IMR-90 (cell line): ENCODE data around the gene AIRE. TPM values are rescaled to one million over a fixed set of nuclear protein-coding genes. Genes with fewer than 3 reads are reported as not detected.

ENCODE experiments used
- ATAC-seq: fragments of 200-7000 bp; cut with Tn5 transposase; 2 replicates; pipeline ENCODE4 v1.9.1; 2020; ENCODE audit warnings: low read depth, mild to moderate bottlenecking, moderate library complexity
- BruUV-seq: library from RNA; stranded (reverse); fragments of 400-500 nt; replicated peaks from 2 replicates; lab custom pipeline; 2021; lab: Mats Ljungman, UMichigan
- CTCF ChIA-PET: fragments of 300-600 bp; formaldehyde crosslinking; extraction: SDS; loops from one replicate; lab custom pipeline; 2021; ENCODE audit warnings: antibody characterized with exemption; lab: Yijun Ruan, JAX
- POLR2A ChIA-PET: fragments of 300-600 bp; sonication (Branson Sonifier 250); formaldehyde crosslinking; loops from one replicate; lab custom pipeline; 2022; ENCODE audit warnings: antibody characterized with exemption; ENCODE audit not compliant: unreplicated experiment; lab: Charles Lee
- DNase-seq: peaks from one replicate; pipeline ENCODE4 v3.0.0; 2013
- H2AFZ ChIP-seq: replicated peaks from 2 replicates; pipeline ENCODE3; 2013; ENCODE audit warnings: low read length, mild to moderate bottlenecking; ENCODE audit not compliant: poor library complexity
- H2AK5ac ChIP-seq: 2 replicates; pipeline ENCODE4 v1.6.1; 2013; ENCODE audit warnings: low read depth, low read length, inconsistent platforms
- H2AK9ac ChIP-seq: replicated peaks from 2 replicates; pipeline ENCODE3; 2013; ENCODE audit warnings: mild to moderate bottlenecking, low read depth, low read length, moderate library complexity; ENCODE audit not compliant: poor library complexity
- H2BK120ac ChIP-seq: 2 replicates; pipeline ENCODE4 v1.6.1; 2013; ENCODE audit warnings: low read depth, low read length, inconsistent platforms
- H2BK15ac ChIP-seq: 3 replicates; pipeline ENCODE4 v1.6.1; 2013; ENCODE audit warnings: low read depth, low read length, inconsistent platforms
- H2BK20ac ChIP-seq: 2 replicates; pipeline ENCODE4 v1.6.1; 2013; ENCODE audit warnings: low read depth, mild to moderate bottlenecking, inconsistent platforms, low read length, moderate library complexity
- H2BK5ac ChIP-seq: 2 replicates; pipeline ENCODE4 v1.6.1; 2013; ENCODE audit warnings: mild to moderate bottlenecking, low read depth, low read length, inconsistent platforms; ENCODE audit not compliant: poor library complexity, severe bottlenecking
- H3K14ac ChIP-seq: replicated peaks from 2 replicates; pipeline ENCODE4 v1.6.1; 2013; ENCODE audit warnings: low read depth, low read length, inconsistent platforms
- H3K18ac ChIP-seq: 2 replicates; pipeline ENCODE4 v1.6.1; 2013; ENCODE audit warnings: low read depth, low read length, control low read depth
- H3K23ac ChIP-seq: 2 replicates; pipeline ENCODE4 v1.6.1; 2013; ENCODE audit warnings: low read depth, low read length, inconsistent platforms
- H3K27ac ChIP-seq: 2 replicates; pipeline ENCODE4 v1.5.1; 2013; ENCODE audit warnings: mild to moderate bottlenecking, control low read depth, low read length; ENCODE audit not compliant: insufficient read depth
- H3K27me3 ChIP-seq: 2 replicates; pipeline ENCODE4 v1.6.1; 2013; ENCODE audit warnings: low read length; ENCODE audit not compliant: control insufficient read depth, insufficient read depth
- H3K36me3 ChIP-seq: 2 replicates; pipeline ENCODE4 v1.6.1; 2013; ENCODE audit warnings: low read length, mixed read lengths; ENCODE audit not compliant: control insufficient read depth, insufficient read depth
- H3K4ac ChIP-seq: 2 replicates; pipeline ENCODE4 v1.6.1; 2013; ENCODE audit warnings: low read depth, low read length, inconsistent platforms
- H3K4me1 ChIP-seq: 2 replicates; pipeline ENCODE4 v1.6.1; 2013; ENCODE audit warnings: low read length, mixed read lengths; ENCODE audit not compliant: control insufficient read depth, insufficient read depth
- H3K4me2 ChIP-seq: 2 replicates; pipeline ENCODE4 v1.6.1; 2013; ENCODE audit warnings: low read depth, mild to moderate bottlenecking, control low read depth, low read length, moderate library complexity
- H3K4me3 ChIP-seq: 2 replicates; pipeline ENCODE4 v1.5.1; 2013; ENCODE audit warnings: low read depth, mild to moderate bottlenecking, control low read depth, low read length, moderate library complexity; ENCODE audit not compliant: insufficient read depth
- H3K56ac ChIP-seq: 2 replicates; pipeline ENCODE4 v1.6.1; 2013; ENCODE audit warnings: low read length, inconsistent platforms; ENCODE audit not compliant: insufficient read depth; ENCODE audit errors: extremely low read depth
- H3K79me1 ChIP-seq, 2 experiments: 2 replicates each; pipeline ENCODE4 v1.6.1; 2013; ENCODE audit warnings: low read length in 2 of 2, inconsistent platforms in 1 of 2, low read depth in 1 of 2
- H3K9ac ChIP-seq: 2 replicates; pipeline ENCODE4 v1.6.1; 2013; ENCODE audit warnings: low read depth, low read length, control low read depth
- H3K9me1 ChIP-seq: 2 replicates; pipeline ENCODE4 v1.6.1; 2013; ENCODE audit warnings: low read length, inconsistent platforms; ENCODE audit not compliant: insufficient read depth
- H3K9me3 ChIP-seq: 2 replicates; pipeline ENCODE4 v1.6.1; 2013; ENCODE audit warnings: low read length; ENCODE audit not compliant: control insufficient read depth, insufficient read depth
- H4K20me1 ChIP-seq: 2 replicates; pipeline ENCODE4 v1.6.1; 2013; ENCODE audit warnings: low read length, inconsistent platforms; ENCODE audit not compliant: insufficient read depth
- H4K5ac ChIP-seq: 2 replicates; pipeline ENCODE4 v1.6.1; 2013; ENCODE audit warnings: mild to moderate bottlenecking, low read depth, low read length, control low read depth
- H4K8ac ChIP-seq, 2 experiments: 2 replicates each; pipeline ENCODE4 v1.6.1; 2013; ENCODE audit warnings: low read depth in 2 of 2, low read length in 2 of 2, control low read depth in 1 of 2, inconsistent platforms in 1 of 2
- H4K91ac ChIP-seq: 2 replicates; pipeline ENCODE4 v1.6.1; 2013; ENCODE audit warnings: low read depth, low read length, inconsistent platforms; ENCODE audit not compliant: insufficient read depth
- BHLHE40 ChIP-seq: fragments of 150-350 bp; IDR thresholded peaks from 2 replicates; pipeline ENCODE4 v1.6.1; 2016; ENCODE audit warnings: mild to moderate bottlenecking, low read depth, low read length
- CEBPB ChIP-seq: IDR thresholded peaks from 2 replicates; pipeline ENCODE4 v1.6.1; 2012; ENCODE audit warnings: low read depth, low read length, improper control_type of control experiment
- CHD1 ChIP-seq: IDR thresholded peaks from 2 replicates; pipeline ENCODE4 v1.6.1; 2012; ENCODE audit warnings: low read depth, low read length, improper control_type of control experiment
- CTCF ChIP-seq: conservative IDR thresholded peaks from 2 replicates; pipeline ENCODE4 v1.5.1; 2012; ENCODE audit warnings: mild to moderate bottlenecking, low read depth, low read length, improper control_type of control experiment
- FOS ChIP-seq: fragments of 150-350 bp; IDR thresholded peaks from 2 replicates; pipeline ENCODE4 v1.6.1; 2016; ENCODE audit warnings: low read depth, low read length
- MAFK ChIP-seq: IDR thresholded peaks from 2 replicates; pipeline ENCODE4 v1.6.1; 2012; ENCODE audit warnings: low read depth, low read length, improper control_type of control experiment
- MAZ ChIP-seq: IDR thresholded peaks from 2 replicates; pipeline ENCODE4 v1.6.1; 2012; ENCODE audit warnings: low read depth, mild to moderate bottlenecking, low read length, improper control_type of control experiment, moderate library complexity, borderline replicate concordance
- MXI1 ChIP-seq: IDR thresholded peaks from 2 replicates; pipeline ENCODE4 v1.6.1; 2012; ENCODE audit warnings: low read depth, mild to moderate bottlenecking, low read length, moderate library complexity, borderline replicate concordance
- NFE2L2 ChIP-seq: fragments of 150-350 bp; IDR thresholded peaks from 2 replicates; pipeline ENCODE4 v1.6.1; 2016; ENCODE audit warnings: low read depth, mild to moderate bottlenecking, low read length
- POLR2A ChIP-seq: IDR thresholded peaks from 2 replicates; pipeline ENCODE4 v1.6.1; 2012; ENCODE audit warnings: mild to moderate bottlenecking, low read depth, low read length
- RAD21 ChIP-seq: IDR thresholded peaks from 2 replicates; pipeline ENCODE4 v1.6.1; 2012; ENCODE audit warnings: low read length, improper control_type of control experiment
- RCOR1 ChIP-seq: IDR thresholded peaks from 2 replicates; pipeline ENCODE4 v1.6.1; 2012; ENCODE audit warnings: mild to moderate bottlenecking, low read length, improper control_type of control experiment; ENCODE audit not compliant: insufficient replicate concordance
- RFX5 ChIP-seq: IDR thresholded peaks from 2 replicates; pipeline ENCODE4 v1.8.0; 2012; ENCODE audit warnings: low read depth, mild to moderate bottlenecking, low read length, moderate library complexity
- SMC3 ChIP-seq: fragments of 150-350 bp; IDR thresholded peaks from 2 replicates; pipeline ENCODE4 v1.6.1; 2016; ENCODE audit warnings: low read depth, mild to moderate bottlenecking, antibody characterized with exemption, low read length, moderate library complexity
- WGBS, 2 experiments: methylation state at CpG; one replicate each; pipeline versions ENCODE4 v1.1.5 to v1.1.7; 2013; ENCODE audit warnings: missing lambda C conversion rate in 2 of 2; ENCODE audit not compliant: insufficient read length in 1 of 2; ENCODE audit errors: extremely low coverage in 2 of 2; 5-methylcytosine and 5-hydroxymethylcytosine counted together
- dilution Hi-C: fragments of 300-500 bp; cut with HindIII; formaldehyde crosslinking; loops from one replicate; pipeline ENCODE4 v1.14.3; 2018; ENCODE audit warnings: low sequenced_read_pairs; ENCODE audit not compliant: unreplicated experiment
- in situ Hi-C: fragments of 300-500 bp; cut with MboI; formaldehyde crosslinking; loops from 3 replicates; pipeline ENCODE4 v1.14.3; 2019; ENCODE audit warnings: low sequenced_read_pairs, inconsistent platforms, mixed read lengths
- intact Hi-C: fragments of 100-400 bp; cut with micrococcal nuclease; formaldehyde crosslinking; loops from 2 replicates; pipeline ENCODE4 v1.10.0; 2022
- polyA plus RNA-seq, 3 experiments: library from polyadenylated mRNA; depleted of rRNA; stranded (reverse); fragments of >200 nt; gene quantifications; 2 replicates each; pipeline ENCODE4 v1.2.3, GENCODE V29; 2012; ENCODE audit warnings: low replicate concordance in 1 of 3
- total RNA-seq: library from RNA; depleted of rRNA; stranded (reverse); fragments of >200 nt; gene quantifications from 2 replicates; pipeline ENCODE4 v1.2.3, GENCODE V29; 2012
- TF ChIP-seq, protein P1 (sequence below): fragments of 150-350 bp; IDR thresholded peaks from 2 replicates; pipeline ENCODE4 v1.6.1; 2016; ENCODE audit warnings: low read depth, mild to moderate bottlenecking, low read length, moderate library complexity, borderline replicate concordance
- TF ChIP-seq, protein P2 (sequence below): fragments of 150-350 bp; IDR thresholded peaks from 2 replicates; pipeline ENCODE4 v1.6.1; 2017; ENCODE audit warnings: mild to moderate bottlenecking, antibody characterized with exemption, low read length, low read depth

AIRE gene
- total and polyA plus RNA-seq, 2 of the 4 experiments (the other 2 are of a cell fraction) = 0.05 TPM; not detected in 1

- Histone ChIP-seq H3K23ac (no peak overlapping the region), H3K4me3 (no peak overlapping the region), H2BK20ac (no peak overlapping the region), H3K27me3 (no peaks in the 10 kb centered on the region), H4K20me1 (peaks cover 6% of the 10 kb centered on the region), H2AFZ (no peak overlapping the region), H3K14ac (no peak overlapping the region), H3K9me3 (no peaks in the 10 kb centered on the region), H3K18ac (no peak overlapping the region), H3K9me1 (peaks cover 5% of the 10 kb centered on the region; the same call in 1 of the 2 replicates), H3K4me2 (no peak overlapping the region), H3K4ac (no peak overlapping the region), H2AK5ac (no peak overlapping the region), H4K8ac (no peak overlapping the region), H2BK15ac (no peak overlapping the region), H3K4me1 (no peaks in the 10 kb centered on the region), H4K91ac (no peak overlapping the region), H2AK9ac (no peak overlapping the region), H3K27ac (no peak overlapping the region), H2BK120ac (no peak overlapping the region), H3K56ac (no peak overlapping the region), H4K5ac (no peak overlapping the region), H3K9ac (no peak overlapping the region), H3K79me1 (no peaks in the 10 kb centered on the region), H2BK5ac (no peak overlapping the region), H3K36me3 (peaks cover 78% of the 10 kb centered on the region)
- dilution Hi-C loops = no loop called here
- CTCF ChIA-PET = no interaction called here
- TF ChIP-seq, protein P1, sequence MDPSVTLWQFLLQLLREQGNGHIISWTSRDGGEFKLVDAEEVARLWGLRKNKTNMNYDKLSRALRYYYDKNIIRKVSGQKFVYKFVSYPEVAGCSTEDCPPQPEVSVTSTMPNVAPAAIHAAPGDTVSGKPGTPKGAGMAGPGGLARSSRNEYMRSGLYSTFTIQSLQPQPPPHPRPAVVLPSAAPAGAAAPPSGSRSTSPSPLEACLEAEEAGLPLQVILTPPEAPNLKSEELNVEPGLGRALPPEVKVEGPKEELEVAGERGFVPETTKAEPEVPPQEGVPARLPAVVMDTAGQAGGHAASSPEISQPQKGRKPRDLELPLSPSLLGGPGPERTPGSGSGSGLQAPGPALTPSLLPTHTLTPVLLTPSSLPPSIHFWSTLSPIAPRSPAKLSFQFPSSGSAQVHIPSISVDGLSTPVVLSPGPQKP = no peak
- TF ChIP-seq CTCF (no peak), POLR2A (no peak), CHD1 (no peak), FOS (no peak), MXI1 (no peak), NFE2L2 (no peak), RCOR1 (no peak), MAZ (no peak), MAFK (no peak), RAD21 (no peak), BHLHE40 (no peak), SMC3 (no peak), CEBPB (no peak), RFX5 (no peak)
- TF ChIP-seq, protein P2, sequence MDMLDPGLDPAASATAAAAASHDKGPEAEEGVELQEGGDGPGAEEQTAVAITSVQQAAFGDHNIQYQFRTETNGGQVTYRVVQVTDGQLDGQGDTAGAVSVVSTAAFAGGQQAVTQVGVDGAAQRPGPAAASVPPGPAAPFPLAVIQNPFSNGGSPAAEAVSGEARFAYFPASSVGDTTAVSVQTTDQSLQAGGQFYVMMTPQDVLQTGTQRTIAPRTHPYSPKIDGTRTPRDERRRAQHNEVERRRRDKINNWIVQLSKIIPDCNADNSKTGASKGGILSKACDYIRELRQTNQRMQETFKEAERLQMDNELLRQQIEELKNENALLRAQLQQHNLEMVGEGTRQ = no peak
- no TSS peak for BruUV-seq
- WGBS, 2 experiments = 98% methylated on average over 7 of the region's 13 CpGs; no CpG with 5 or more reads in 1 of the 2 experiments
- POLR2A ChIA-PET = no interaction called here
- intact Hi-C loops = no loop called here
- no peak for DNase-seq
- ATAC-seq = no peak
- in situ Hi-C loops = no loop called here
Observed at GRCh38 chr21:44320847-44321246, 35.2 kb downstream of the AIRE start.
